ENCODE data around the gene RAB26. TPM values are rescaled to one million over a fixed set of nuclear protein-coding genes. Genes with fewer than 3 reads are reported as not detected.

RAB26 gene
- total RNA-seq, 2 experiments from 2014 or later: 0.68 to 0.70 TPM

GRCh38 chr16:2189252-2189893 is 40.9 kb downstream of the RAB26 start:
- H3K9me3 Mint-ChIP-seq (ENCODE audit: low read depth): no peaks in the 10 kb centered on the region
- no peak for DNase-seq
- H3K4me3 Mint-ChIP-seq: no peak overlapping the region
- H3K27me3 Mint-ChIP-seq: peaks cover 4% of the 10 kb centered on the region
- no peak for ATAC-seq
- no peaks in the 10 kb centered on the region for H3K4me1 Mint-ChIP-seq
- H3K36me3 Mint-ChIP-seq: no peaks in the 10 kb centered on the region
- H3K27ac Mint-ChIP-seq: no peak overlapping the region
- CTCF ChIA-PET: no interaction called here

GRCh38 chr16:2190002-2190658 is 41.7 kb downstream of the RAB26 start:
- no peaks in the 10 kb centered on the region for H3K36me3 Mint-ChIP-seq
- no peaks in the 10 kb centered on the region for H3K9me3 Mint-ChIP-seq (ENCODE audit: low read depth)
- no peak for ATAC-seq
- no peaks in the 10 kb centered on the region for H3K4me1 Mint-ChIP-seq
- peaks cover 11% of the 10 kb centered on the region for H3K27me3 Mint-ChIP-seq
- no peak overlapping the region for H3K27ac Mint-ChIP-seq
- CTCF ChIA-PET: no interaction called here
- DNase-seq: no peak
- no peak overlapping the region for H3K4me3 Mint-ChIP-seq

GRCh38 chr16:2190659-2191445 is 42.4 kb downstream of the RAB26 start:
- no peak for ATAC-seq
- Mint-ChIP-seq H3K36me3 (no peaks in the 10 kb centered on the region), H3K9me3 (ENCODE audit: low read depth) (no peaks in the 10 kb centered on the region), H3K27me3 (peaks cover 16% of the 10 kb centered on the region), H3K4me1 (no peaks in the 10 kb centered on the region), H3K27ac (no peak overlapping the region), H3K4me3 (no peak overlapping the region)
- DNase-seq: no peak
- CTCF ChIA-PET: no interaction called here

- peaks cover 16% of the 10 kb centered on the region for H3K27me3 Mint-ChIP-seq
- no peaks in the 10 kb centered on the region for H3K36me3 Mint-ChIP-seq
- no peak overlapping the region for H3K27ac Mint-ChIP-seq
- DNase-seq: no peak
- CTCF ChIA-PET: no interaction called here
- H3K9me3 Mint-ChIP-seq (ENCODE audit: low read depth): no peaks in the 10 kb centered on the region
- no peaks in the 10 kb centered on the region for H3K4me1 Mint-ChIP-seq
- ATAC-seq: no peak
- H3K4me3 Mint-ChIP-seq: no peak overlapping the region
Measured at GRCh38 chr16:2191446-2191706, 43.0 kb downstream of the RAB26 start.

GRCh38 chr16:2194166-2194834 is 45.9 kb downstream of the RAB26 start:
- H3K36me3 Mint-ChIP-seq: no peaks in the 10 kb centered on the region
- peaks cover 39% of the 10 kb centered on the region for H3K27me3 Mint-ChIP-seq
- no peak overlapping the region for H3K27ac Mint-ChIP-seq
- DNase-seq: no peak
- no peak for ATAC-seq
- H3K4me3 Mint-ChIP-seq: no peak overlapping the region
- H3K4me1 Mint-ChIP-seq: no peaks in the 10 kb centered on the region
- no peaks in the 10 kb centered on the region for H3K9me3 Mint-ChIP-seq (ENCODE audit: low read depth)
- CTCF ChIA-PET: interaction anchor here (0.8 to 2.8 kb wide), 14 partner anchors 10 to 311 kb away, joined by 3 to 19 read pairs (median 4); partner anchors contain the start of genes ECI1, MLST8, PGP and TBC1D24

GRCh38 chr16:2194852-2195321 is 46.5 kb downstream of the RAB26 start:
- peak; percentile 75 for ATAC-seq
- peak; percentile 69 for DNase-seq
- Mint-ChIP-seq H3K4me1 (no peaks in the 10 kb centered on the region), H3K27me3 (peaks cover 41% of the 10 kb centered on the region), H3K36me3 (no peaks in the 10 kb centered on the region), H3K4me3 (no peak overlapping the region), H3K9me3 (ENCODE audit: low read depth) (no peaks in the 10 kb centered on the region), H3K27ac (no peak overlapping the region)
- CTCF ChIA-PET: interaction anchor here (0.6 to 2.8 kb wide), 16 partner anchors 10 to 310 kb away, joined by 3 to 19 read pairs (median 4); partner anchors contain the start of genes ECI1, MLST8, PGP and TBC1D24

GRCh38 chr16:2195322-2196161 is 47.1 kb downstream of the RAB26 start:
- Mint-ChIP-seq H3K4me3 (no peak overlapping the region), H3K27me3 (peaks cover 47% of the 10 kb centered on the region), H3K27ac (no peak overlapping the region), H3K9me3 (ENCODE audit: low read depth) (no peaks in the 10 kb centered on the region), H3K4me1 (no peaks in the 10 kb centered on the region), H3K36me3 (no peaks in the 10 kb centered on the region)
- ATAC-seq (no peak), DNase-seq (no peak)
- CTCF ChIA-PET: interaction anchor here (0.6 to 2.8 kb wide), 15 partner anchors 9 to 309 kb away, joined by 3 to 19 read pairs (median 4); partner anchors contain the start of genes ECI1, MLST8, PGP and TBC1D24

- DNase-seq: no peak
- Mint-ChIP-seq H3K27ac (no peak within 1 kb of the TSS), H3K9me3 (ENCODE audit: low read depth) (no peaks in the 10 kb centered on the region), H3K4me3 (no peak within 1 kb of the TSS), H3K36me3 (no peaks in the 10 kb centered on the region), H3K27me3 (peaks cover 47% of the 10 kb centered on the region), H3K4me1 (no peaks in the 10 kb centered on the region)
- ATAC-seq: peak; percentile 44
- CTCF ChIA-PET: interaction anchor here (1.1 to 2.8 kb wide), 3 partner anchors 26 to 305 kb away, joined by 3 to 16 read pairs (median 11); partner anchors contain the start of gene ECI1
Measured at GRCh38 chr16:2196162-2196980, 47.9 kb downstream of the RAB26 start, which contains the start of gene CASKIN1. Gene CASKIN1 (minus strand): TSS chr16:2196605. CDS start chr16:2196432, 173 bp downstream.

- Mint-ChIP-seq H3K27ac (no peak overlapping the region), H3K27me3 (peaks cover 49% of the 10 kb centered on the region), H3K9me3 (ENCODE audit: low read depth) (no peaks in the 10 kb centered on the region), H3K36me3 (no peaks in the 10 kb centered on the region), H3K4me3 (no peak overlapping the region), H3K4me1 (no peaks in the 10 kb centered on the region)
- CTCF ChIA-PET: no interaction called here
- DNase-seq (no peak), ATAC-seq (no peak)
Measured at GRCh38 chr16:2196981-2197511, 48.6 kb downstream of the RAB26 start.

- ATAC-seq (no peak), DNase-seq (no peak)
- Mint-ChIP-seq H3K27ac (no peak overlapping the region), H3K4me3 (no peak overlapping the region), H3K4me1 (no peaks in the 10 kb centered on the region), H3K27me3 (peaks cover 53% of the 10 kb centered on the region), H3K36me3 (no peaks in the 10 kb centered on the region), H3K9me3 (ENCODE audit: low read depth) (no peaks in the 10 kb centered on the region)
- CTCF ChIA-PET: no interaction called here
Measured at GRCh38 chr16:2197765-2198164, 49.3 kb downstream of the RAB26 start.

- CTCF ChIA-PET: no interaction called here
- Mint-ChIP-seq H3K4me1 (no peaks in the 10 kb centered on the region), H3K27ac (no peak overlapping the region), H3K36me3 (no peaks in the 10 kb centered on the region), H3K9me3 (ENCODE audit: low read depth) (no peaks in the 10 kb centered on the region), H3K27me3 (peaks cover 53% of the 10 kb centered on the region), H3K4me3 (no peak overlapping the region)
- ATAC-seq: no peak
- no peak for DNase-seq
Measured at GRCh38 chr16:2198283-2198682, 49.9 kb downstream of the RAB26 start.

GRCh38 chr16:2199095-2199494 is 50.7 kb downstream of the RAB26 start:
- H3K4me3 Mint-ChIP-seq: no peak overlapping the region
- peaks cover 1% of the 10 kb centered on the region for H3K4me1 Mint-ChIP-seq
- peaks cover 53% of the 10 kb centered on the region for H3K27me3 Mint-ChIP-seq
- CTCF ChIA-PET: interaction anchor here (1.3 kb wide), 1 partner anchor 16 kb away, joined by 3 read pairs; no protein-coding TSS in a partner anchor
- H3K27ac Mint-ChIP-seq: no peak overlapping the region
- DNase-seq: no peak
- H3K36me3 Mint-ChIP-seq: no peaks in the 10 kb centered on the region
- H3K9me3 Mint-ChIP-seq (ENCODE audit: low read depth): no peaks in the 10 kb centered on the region
- no peak for ATAC-seq
